Endothelial cell of umbilical vein (primary cell): Measurements from ENCODE around the gene CYP46A1. TPM values are rescaled to one million over a fixed set of nuclear protein-coding genes. Genes with fewer than 3 reads are reported as not detected.

Experiments used
- BruUV-seq: library from RNA; stranded (reverse); fragments of 400-500 nt; replicated peaks from 2 replicates; lab custom pipeline; 2021; lab: Mats Ljungman, UMichigan
- CTCF ChIA-PET: fragments of 300-600, 350-600 bp; sonication (Branson Sonifier 250); formaldehyde crosslinking; loops from one replicate; lab custom pipeline; 2021; ENCODE audit warnings: antibody characterized with exemption, inconsistent platforms; lab: Charles Lee
- POLR2A ChIA-PET: fragments of 300-600, 350-600 bp; sonication (Branson Sonifier 250); formaldehyde crosslinking; loops from one replicate; lab custom pipeline; 2021; ENCODE audit warnings: antibody characterized with exemption, inconsistent platforms; lab: Charles Lee
- DNase-seq: peaks from one replicate; pipeline ENCODE4 v3.0.0-alpha.2; 2011; ENCODE audit warnings: low read depth, low spot score
- FAIRE-seq: peaks from 2 replicates; lab custom pipeline; 2011; peaks lifted over from hg19 to GRCh38; lab: Jason Lieb, UNC
- H2AFZ ChIP-seq: 2 replicates; pipeline ENCODE4 v1.6.0; 2012; ENCODE audit warnings: low read depth, low read length, control low read depth, inconsistent platforms
- H3K27ac ChIP-seq: 2 replicates; pipeline ENCODE4 v1.5.1; 2011; ENCODE audit warnings: low read depth, mild to moderate bottlenecking, control low read depth, low read length, moderate library complexity; ENCODE audit not compliant: insufficient read depth
- H3K27me3 ChIP-seq, 2 experiments: 2 replicates each; pipeline versions ENCODE4 v1.6.0 to v1.6.1; 2011; ENCODE audit warnings: low read length in 2 of 2, mixed read lengths in 1 of 2; ENCODE audit not compliant: control insufficient read depth in 2 of 2, insufficient read depth in 2 of 2
- H3K36me3 ChIP-seq, 2 experiments: 2 replicates in 1 of 2; 3 replicates in 1 of 2; pipeline ENCODE4 v1.5.1; 2011; ENCODE audit warnings: low read length in 2 of 2, mild to moderate bottlenecking in 1 of 2, moderate library complexity in 1 of 2; ENCODE audit not compliant: control insufficient read depth in 2 of 2, insufficient read depth in 2 of 2; ENCODE audit errors: extremely low read depth in 1 of 2
- H3K4me1 ChIP-seq: 3 replicates; pipeline ENCODE4 v1.5.1; 2011; ENCODE audit warnings: mild to moderate bottlenecking, low read length; ENCODE audit not compliant: control insufficient read depth, insufficient read depth; ENCODE audit errors: extremely low read depth
- H3K4me2 ChIP-seq: 2 replicates; pipeline ENCODE4 v1.6.1; 2011; ENCODE audit warnings: low read length, control low read depth, mixed read lengths; ENCODE audit not compliant: insufficient read depth
- H3K4me3 ChIP-seq, 3 experiments: fragments of 200-600 bp in 1 of 3; sonication (generic), shearing (Covaris generic) in 1 of 3; replicated peaks in 1 of 3; 2 replicates each; pipeline ENCODE4 v1.5.1; 2011 to 2016; ENCODE audit warnings: control low read depth in 3 of 3, low read length in 3 of 3, mild to moderate bottlenecking in 2 of 3, inconsistent platforms in 1 of 3, low read depth in 1 of 3, moderate library complexity in 1 of 3; ENCODE audit not compliant: insufficient read depth in 1 of 3
- H3K79me2 ChIP-seq: 2 replicates; pipeline ENCODE4 v1.6.0; 2012; ENCODE audit warnings: low read length, inconsistent platforms; ENCODE audit not compliant: control insufficient read depth, insufficient read depth
- H3K9ac ChIP-seq: replicated peaks from 2 replicates; pipeline ENCODE3; 2011; ENCODE audit warnings: low read length, control low read depth; ENCODE audit not compliant: insufficient read depth; ENCODE audit errors: extremely low read depth
- H3K9me1 ChIP-seq: replicated peaks from 3 replicates; pipeline ENCODE4 v1.6.0; 2011; ENCODE audit warnings: mild to moderate bottlenecking, low read length; ENCODE audit not compliant: control insufficient read depth, insufficient read depth; ENCODE audit errors: extremely low read depth
- H3K9me3 ChIP-seq: replicated peaks from 2 replicates; pipeline ENCODE4 v1.5.1; 2012; ENCODE audit warnings: low read length, inconsistent platforms; ENCODE audit not compliant: control insufficient read depth, insufficient read depth
- H4K20me1 ChIP-seq: replicated peaks from 2 replicates; pipeline ENCODE3; 2011; ENCODE audit warnings: mild to moderate bottlenecking, low read length; ENCODE audit not compliant: control insufficient read depth, insufficient read depth; ENCODE audit errors: extremely low read depth
- EZH2 ChIP-seq: IDR thresholded peaks from 2 replicates; pipeline ENCODE4 v1.6.1; 2012; ENCODE audit warnings: borderline replicate concordance, low read depth, mild to moderate bottlenecking, moderate library complexity, low read length, inconsistent platforms; ENCODE audit not compliant: severe bottlenecking
- FOS ChIP-seq: IDR thresholded peaks from 2 replicates; pipeline ENCODE4 v1.6.1; 2011; ENCODE audit warnings: mild to moderate bottlenecking, low read length, moderate library complexity, borderline replicate concordance; ENCODE audit not compliant: insufficient read depth
- GATA2 ChIP-seq: IDR thresholded peaks from 2 replicates; pipeline ENCODE4 v1.7.0; 2011; ENCODE audit warnings: low read depth, mild to moderate bottlenecking, moderate library complexity, mixed read lengths, low read length; ENCODE audit not compliant: insufficient read length, insufficient read depth
- JUN ChIP-seq: IDR thresholded peaks from 2 replicates; pipeline ENCODE4 v1.6.1; 2011; ENCODE audit warnings: borderline replicate concordance, low read depth; ENCODE audit not compliant: insufficient read length, insufficient read depth
- MYC ChIP-seq: IDR thresholded peaks from one replicate; pipeline ENCODE4 v1.6.1; 2011; ENCODE audit warnings: mild to moderate bottlenecking, low read depth, low read length
- POLR2A ChIP-seq: IDR thresholded peaks from 2 replicates; pipeline ENCODE4 v1.6.1; 2012; ENCODE audit warnings: low read depth, mild to moderate bottlenecking, control low read depth, low read length
- POLR2AphosphoS5 ChIP-seq: IDR thresholded peaks from 2 replicates; pipeline ENCODE4 v1.6.1; 2012; ENCODE audit warnings: low read depth, mild to moderate bottlenecking, control low read depth, low read length, moderate library complexity; ENCODE audit not compliant: insufficient read depth
- dilution Hi-C: fragments of 300-500 bp; cut with MboI; formaldehyde crosslinking; loops from one replicate; pipeline ENCODE4 v1.15.0; 2019; ENCODE audit warnings: low sequenced_read_pairs; ENCODE audit not compliant: extremely low pct_ligation_motif_present
- intact Hi-C: fragments of 100-400 bp; cut with micrococcal nuclease; formaldehyde crosslinking; loops from one replicate; pipeline ENCODE4 v1.10.0; 2022
- polyA plus RNA-seq, 4 experiments: library from polyadenylated mRNA; depleted of rRNA in 3 of 4; stranded (reverse) in 3 of 4; unstranded in 1 of 4; fragments of >200 nt; gene quantifications; 2 replicates each; pipeline versions ENCODE4 v1.2.1 to v1.2.3, GENCODE V29; 2011 to 2012; ENCODE audit warnings: missing spikeins in 1 of 4
- total RNA-seq: library from RNA; stranded (reverse); gene quantifications from 2 replicates; pipeline ENCODE4 v1.2.3, GENCODE V29; 2021
- TF ChIP-seq, protein P1 (sequence below): IDR thresholded peaks from 2 replicates; pipeline ENCODE4 v1.6.1; 2011; ENCODE audit not compliant: insufficient read depth, insufficient read length
- TF ChIP-seq, protein P2 (sequence below), 2 donors: IDR thresholded peaks; 1 replicate in 1 of 2; 2 replicates in 1 of 2; pipeline ENCODE4 v1.5.1; 2011; ENCODE audit warnings: low read length in 2 of 2, mild to moderate bottlenecking in 2 of 2, moderate library complexity in 2 of 2, control low read depth in 1 of 2, inconsistent platforms in 1 of 2, low read depth in 1 of 2; ENCODE audit not compliant: insufficient read depth in 1 of 2; ENCODE audit errors: extremely low read depth in 1 of 2

The CYP46A1 gene
- total and polyA plus RNA-seq, 2 donors (not counting 3 experiments of a cell fraction or from before 2014, with no cell fraction given), result 0.03 to 0.24 TPM

- no peak for TF ChIP-seq GATA2
- no peak for TF ChIP-seq MYC
- no peak for TF ChIP-seq JUN
- no peak for TF ChIP-seq EZH2
- no peak for TF ChIP-seq FOS
- TF ChIP-seq, protein P1, sequence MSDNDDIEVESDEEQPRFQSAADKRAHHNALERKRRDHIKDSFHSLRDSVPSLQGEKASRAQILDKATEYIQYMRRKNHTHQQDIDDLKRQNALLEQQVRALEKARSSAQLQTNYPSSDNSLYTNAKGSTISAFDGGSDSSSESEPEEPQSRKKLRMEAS, result no peak
- TF ChIP-seq POLR2A, result no peak
- TF ChIP-seq POLR2AphosphoS5, result no peak
- TF ChIP-seq, protein P2, sequence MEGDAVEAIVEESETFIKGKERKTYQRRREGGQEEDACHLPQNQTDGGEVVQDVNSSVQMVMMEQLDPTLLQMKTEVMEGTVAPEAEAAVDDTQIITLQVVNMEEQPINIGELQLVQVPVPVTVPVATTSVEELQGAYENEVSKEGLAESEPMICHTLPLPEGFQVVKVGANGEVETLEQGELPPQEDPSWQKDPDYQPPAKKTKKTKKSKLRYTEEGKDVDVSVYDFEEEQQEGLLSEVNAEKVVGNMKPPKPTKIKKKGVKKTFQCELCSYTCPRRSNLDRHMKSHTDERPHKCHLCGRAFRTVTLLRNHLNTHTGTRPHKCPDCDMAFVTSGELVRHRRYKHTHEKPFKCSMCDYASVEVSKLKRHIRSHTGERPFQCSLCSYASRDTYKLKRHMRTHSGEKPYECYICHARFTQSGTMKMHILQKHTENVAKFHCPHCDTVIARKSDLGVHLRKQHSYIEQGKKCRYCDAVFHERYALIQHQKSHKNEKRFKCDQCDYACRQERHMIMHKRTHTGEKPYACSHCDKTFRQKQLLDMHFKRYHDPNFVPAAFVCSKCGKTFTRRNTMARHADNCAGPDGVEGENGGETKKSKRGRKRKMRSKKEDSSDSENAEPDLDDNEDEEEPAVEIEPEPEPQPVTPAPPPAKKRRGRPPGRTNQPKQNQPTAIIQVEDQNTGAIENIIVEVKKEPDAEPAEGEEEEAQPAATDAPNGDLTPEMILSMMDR (IDR thresholded peaks at IDR 0.05; ENCODE audit: extremely low read depth in 1 of 2, insufficient read depth in 1 of 2, low read depth in 1 of 2, low read length in 2 of 2), result no peak
- H3K4me2 ChIP-seq, result no peak overlapping the region
- FAIRE-seq (no peak), DNase-seq (no peak)
- H2AFZ ChIP-seq, result no peak overlapping the region
- H3K27me3 ChIP-seq, result no peaks in the 10 kb centered on the region
- no peak overlapping the region for H3K9ac ChIP-seq
- no peaks in the 10 kb centered on the region for H3K4me1 ChIP-seq
- intact Hi-C loops (no loop called here), dilution Hi-C loops (no loop called here)
- no TSS peak for BruUV-seq
- H4K20me1 ChIP-seq, result no peaks in the 10 kb centered on the region
- no peak overlapping the region for H3K4me3 ChIP-seq
- H3K9me3 ChIP-seq, result no peaks in the 10 kb centered on the region
- H3K27ac ChIP-seq, result no peak overlapping the region
- CTCF ChIA-PET, result no interaction called here
- POLR2A ChIA-PET, result no interaction called here
- no peaks in the 10 kb centered on the region for H3K36me3 ChIP-seq
- no peaks in the 10 kb centered on the region for H3K9me1 ChIP-seq
- no peaks in the 10 kb centered on the region for H3K79me2 ChIP-seq
Observed at GRCh38 chr14:99644035-99644587, 40.0 kb upstream of the CYP46A1 start.
